Measurements from ENCODE around the gene TMPRSS13.

DNA sequence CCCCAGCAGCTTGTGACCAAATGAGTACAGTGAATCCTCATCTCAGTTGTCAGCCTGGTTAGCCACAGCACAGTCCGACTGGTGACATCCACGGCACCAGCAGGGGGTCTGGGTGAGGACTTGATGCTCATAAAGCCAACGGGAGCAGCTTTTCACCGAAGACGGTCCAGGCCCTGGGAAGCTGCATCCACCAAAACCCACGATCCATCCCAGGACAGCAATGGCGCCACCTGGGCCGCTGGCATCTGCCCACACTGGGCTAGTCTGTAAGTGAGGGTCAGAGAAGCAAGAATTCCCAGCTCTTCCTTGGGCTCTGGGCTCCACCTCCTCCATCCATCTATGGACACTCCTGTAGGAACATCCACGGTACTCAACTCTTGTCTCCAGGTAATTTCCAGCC is 27.6 kb downstream of the TMPRSS13 start:
- TF ChIP-seq, protein P1, sequence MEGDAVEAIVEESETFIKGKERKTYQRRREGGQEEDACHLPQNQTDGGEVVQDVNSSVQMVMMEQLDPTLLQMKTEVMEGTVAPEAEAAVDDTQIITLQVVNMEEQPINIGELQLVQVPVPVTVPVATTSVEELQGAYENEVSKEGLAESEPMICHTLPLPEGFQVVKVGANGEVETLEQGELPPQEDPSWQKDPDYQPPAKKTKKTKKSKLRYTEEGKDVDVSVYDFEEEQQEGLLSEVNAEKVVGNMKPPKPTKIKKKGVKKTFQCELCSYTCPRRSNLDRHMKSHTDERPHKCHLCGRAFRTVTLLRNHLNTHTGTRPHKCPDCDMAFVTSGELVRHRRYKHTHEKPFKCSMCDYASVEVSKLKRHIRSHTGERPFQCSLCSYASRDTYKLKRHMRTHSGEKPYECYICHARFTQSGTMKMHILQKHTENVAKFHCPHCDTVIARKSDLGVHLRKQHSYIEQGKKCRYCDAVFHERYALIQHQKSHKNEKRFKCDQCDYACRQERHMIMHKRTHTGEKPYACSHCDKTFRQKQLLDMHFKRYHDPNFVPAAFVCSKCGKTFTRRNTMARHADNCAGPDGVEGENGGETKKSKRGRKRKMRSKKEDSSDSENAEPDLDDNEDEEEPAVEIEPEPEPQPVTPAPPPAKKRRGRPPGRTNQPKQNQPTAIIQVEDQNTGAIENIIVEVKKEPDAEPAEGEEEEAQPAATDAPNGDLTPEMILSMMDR (IDR thresholded peaks at IDR 0.05) = no peak
- TF ChIP-seq, protein P2, sequence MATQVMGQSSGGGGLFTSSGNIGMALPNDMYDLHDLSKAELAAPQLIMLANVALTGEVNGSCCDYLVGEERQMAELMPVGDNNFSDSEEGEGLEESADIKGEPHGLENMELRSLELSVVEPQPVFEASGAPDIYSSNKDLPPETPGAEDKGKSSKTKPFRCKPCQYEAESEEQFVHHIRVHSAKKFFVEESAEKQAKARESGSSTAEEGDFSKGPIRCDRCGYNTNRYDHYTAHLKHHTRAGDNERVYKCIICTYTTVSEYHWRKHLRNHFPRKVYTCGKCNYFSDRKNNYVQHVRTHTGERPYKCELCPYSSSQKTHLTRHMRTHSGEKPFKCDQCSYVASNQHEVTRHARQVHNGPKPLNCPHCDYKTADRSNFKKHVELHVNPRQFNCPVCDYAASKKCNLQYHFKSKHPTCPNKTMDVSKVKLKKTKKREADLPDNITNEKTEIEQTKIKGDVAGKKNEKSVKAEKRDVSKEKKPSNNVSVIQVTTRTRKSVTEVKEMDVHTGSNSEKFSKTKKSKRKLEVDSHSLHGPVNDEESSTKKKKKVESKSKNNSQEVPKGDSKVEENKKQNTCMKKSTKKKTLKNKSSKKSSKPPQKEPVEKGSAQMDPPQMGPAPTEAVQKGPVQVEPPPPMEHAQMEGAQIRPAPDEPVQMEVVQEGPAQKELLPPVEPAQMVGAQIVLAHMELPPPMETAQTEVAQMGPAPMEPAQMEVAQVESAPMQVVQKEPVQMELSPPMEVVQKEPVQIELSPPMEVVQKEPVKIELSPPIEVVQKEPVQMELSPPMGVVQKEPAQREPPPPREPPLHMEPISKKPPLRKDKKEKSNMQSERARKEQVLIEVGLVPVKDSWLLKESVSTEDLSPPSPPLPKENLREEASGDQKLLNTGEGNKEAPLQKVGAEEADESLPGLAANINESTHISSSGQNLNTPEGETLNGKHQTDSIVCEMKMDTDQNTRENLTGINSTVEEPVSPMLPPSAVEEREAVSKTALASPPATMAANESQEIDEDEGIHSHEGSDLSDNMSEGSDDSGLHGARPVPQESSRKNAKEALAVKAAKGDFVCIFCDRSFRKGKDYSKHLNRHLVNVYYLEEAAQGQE (IDR thresholded peaks at IDR 0.05) = no peak
- TF ChIP-seq JUNB (IDR thresholded peaks at IDR 0.05) (no peak), RNF2 (IDR thresholded peaks at IDR 0.05; ENCODE audit: borderline replicate concordance, low read depth) (no peak), SMC3 (IDR thresholded peaks at IDR 0.05) (no peak), CHD2 (IDR thresholded peaks at IDR 0.05; ENCODE audit: low read length, partially characterized antibody) (no peak), POLR2A (IDR thresholded peaks at IDR 0.05; ENCODE audit: low read length) (no peak), HDAC2 (IDR thresholded peaks at IDR 0.05) (no peak), EP300 (IDR thresholded peaks at IDR 0.05) (no peak), MYC (IDR thresholded peaks at IDR 0.05; ENCODE audit: borderline replicate concordance, low read length) (no peak), JUN (IDR thresholded peaks at IDR 0.05) (no peak)
- TF ChIP-seq, protein P3, sequence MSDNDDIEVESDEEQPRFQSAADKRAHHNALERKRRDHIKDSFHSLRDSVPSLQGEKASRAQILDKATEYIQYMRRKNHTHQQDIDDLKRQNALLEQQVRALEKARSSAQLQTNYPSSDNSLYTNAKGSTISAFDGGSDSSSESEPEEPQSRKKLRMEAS (IDR thresholded peaks at IDR 0.05) = no peak
- TF ChIP-seq, protein P4, sequence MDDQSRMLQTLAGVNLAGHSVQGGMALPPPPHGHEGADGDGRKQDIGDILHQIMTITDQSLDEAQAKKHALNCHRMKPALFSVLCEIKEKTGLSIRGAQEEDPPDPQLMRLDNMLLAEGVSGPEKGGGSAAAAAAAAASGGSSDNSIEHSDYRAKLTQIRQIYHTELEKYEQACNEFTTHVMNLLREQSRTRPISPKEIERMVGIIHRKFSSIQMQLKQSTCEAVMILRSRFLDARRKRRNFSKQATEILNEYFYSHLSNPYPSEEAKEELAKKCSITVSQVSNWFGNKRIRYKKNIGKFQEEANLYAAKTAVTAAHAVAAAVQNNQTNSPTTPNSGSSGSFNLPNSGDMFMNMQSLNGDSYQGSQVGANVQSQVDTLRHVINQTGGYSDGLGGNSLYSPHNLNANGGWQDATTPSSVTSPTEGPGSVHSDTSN (IDR thresholded peaks at IDR 0.05) = no peak

All from A549 (cell line).